Measurements from ENCODE around the gene MAN1C1.
A peak's percentile ranks its signal among the peaks of the same experiment; 100 is the strongest.
"Not testable (repeated sequence)": the region's sequence is repeated elsewhere in the genome, so short reads cannot be mapped to it uniquely, and the experiment has no call there.

Gene MAN1C1

DNA sequence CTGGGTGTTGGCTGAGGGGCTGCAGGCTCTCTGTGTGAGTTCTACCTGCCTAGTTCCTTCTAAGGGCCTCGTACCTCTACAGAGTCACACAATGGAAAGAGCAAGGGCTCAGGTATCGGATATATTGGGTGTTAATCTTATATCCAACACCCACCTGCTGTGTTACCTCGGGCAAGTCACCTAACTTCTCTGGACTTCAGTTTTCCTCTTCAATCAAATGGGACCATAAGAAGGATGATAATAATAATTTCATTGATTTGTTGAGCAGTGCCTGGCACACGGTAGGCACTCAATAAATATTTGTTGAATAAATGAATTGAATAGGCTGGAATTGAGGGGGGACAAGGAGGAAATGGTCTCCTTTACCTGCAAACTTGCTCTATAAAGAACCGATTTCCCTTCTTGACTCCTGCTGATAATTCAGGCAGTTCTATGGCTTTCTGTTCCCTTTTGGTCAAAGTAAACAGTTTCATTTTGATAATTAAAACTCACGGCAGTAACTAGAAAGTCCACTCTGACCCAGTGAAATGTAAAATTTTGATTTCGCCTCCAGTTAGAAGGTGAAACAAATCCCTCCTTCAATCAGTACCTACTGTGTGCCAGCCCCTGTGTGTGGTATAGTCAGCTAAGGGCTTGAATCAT lies 16.5 kb upstream of the MAN1C1 start:
- no peak for TF ChIP-seq MYC (IDR thresholded peaks at IDR 0.05; ENCODE audit: low read depth, low read length)
- TF ChIP-seq, protein P1, sequence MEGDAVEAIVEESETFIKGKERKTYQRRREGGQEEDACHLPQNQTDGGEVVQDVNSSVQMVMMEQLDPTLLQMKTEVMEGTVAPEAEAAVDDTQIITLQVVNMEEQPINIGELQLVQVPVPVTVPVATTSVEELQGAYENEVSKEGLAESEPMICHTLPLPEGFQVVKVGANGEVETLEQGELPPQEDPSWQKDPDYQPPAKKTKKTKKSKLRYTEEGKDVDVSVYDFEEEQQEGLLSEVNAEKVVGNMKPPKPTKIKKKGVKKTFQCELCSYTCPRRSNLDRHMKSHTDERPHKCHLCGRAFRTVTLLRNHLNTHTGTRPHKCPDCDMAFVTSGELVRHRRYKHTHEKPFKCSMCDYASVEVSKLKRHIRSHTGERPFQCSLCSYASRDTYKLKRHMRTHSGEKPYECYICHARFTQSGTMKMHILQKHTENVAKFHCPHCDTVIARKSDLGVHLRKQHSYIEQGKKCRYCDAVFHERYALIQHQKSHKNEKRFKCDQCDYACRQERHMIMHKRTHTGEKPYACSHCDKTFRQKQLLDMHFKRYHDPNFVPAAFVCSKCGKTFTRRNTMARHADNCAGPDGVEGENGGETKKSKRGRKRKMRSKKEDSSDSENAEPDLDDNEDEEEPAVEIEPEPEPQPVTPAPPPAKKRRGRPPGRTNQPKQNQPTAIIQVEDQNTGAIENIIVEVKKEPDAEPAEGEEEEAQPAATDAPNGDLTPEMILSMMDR (IDR thresholded peaks at IDR 0.05; ENCODE audit: low read depth, low read length), result no peak
- no peak for TF ChIP-seq POLR2A (IDR thresholded peaks at IDR 0.05; ENCODE audit: extremely low read depth, insufficient read length)
- TF ChIP-seq, protein P2, sequence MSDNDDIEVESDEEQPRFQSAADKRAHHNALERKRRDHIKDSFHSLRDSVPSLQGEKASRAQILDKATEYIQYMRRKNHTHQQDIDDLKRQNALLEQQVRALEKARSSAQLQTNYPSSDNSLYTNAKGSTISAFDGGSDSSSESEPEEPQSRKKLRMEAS (IDR thresholded peaks at IDR 0.05; ENCODE audit: low read depth, low read length), result no peak
- no peak for DNase-seq (ENCODE audit: low read depth)
- no peak overlapping the region for H3K4me3 ChIP-seq (ENCODE audit: low read depth, low read length)

GRCh38 chr1:25600971-25601699 lies 15.5 kb upstream of the MAN1C1 start:
- not testable (repeated sequence) for DNase-seq (ENCODE audit: low read depth); H3K4me3 ChIP-seq (ENCODE audit: low read depth, low read length)

GRCh38 chr1:25603779-25604538 lies 12.6 kb upstream of the MAN1C1 start:
- DNase-seq (ENCODE audit: low read depth); H3K4me3 ChIP-seq (ENCODE audit: low read depth, low read length): not testable (repeated sequence)

DNA sequence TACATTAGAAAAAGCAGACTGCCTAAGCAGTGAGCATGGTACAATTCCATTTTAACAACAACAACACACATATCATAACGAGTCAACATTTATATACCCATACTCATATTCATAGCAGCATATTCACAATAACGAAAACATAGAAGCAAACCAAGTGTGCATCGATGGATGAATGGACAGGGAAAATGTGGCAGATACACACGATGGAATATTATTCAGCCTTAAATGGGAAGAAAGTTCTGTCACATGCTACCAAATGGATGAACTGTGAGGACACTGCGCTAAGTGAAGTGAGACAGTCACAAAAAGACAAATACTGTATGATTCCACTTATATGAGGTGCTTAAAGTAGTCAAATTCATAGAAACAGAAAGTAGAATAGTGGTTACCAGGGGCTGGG lies 9.5 kb upstream of the MAN1C1 start:
- DNase-seq (ENCODE audit: low read depth), result no peak
- H3K4me3 ChIP-seq (ENCODE audit: low read depth, low read length), result no peak overlapping the region
- TF ChIP-seq, protein P2 (IDR thresholded peaks at IDR 0.05; ENCODE audit: low read depth, low read length), result no peak
- TF ChIP-seq MYC (IDR thresholded peaks at IDR 0.05; ENCODE audit: low read depth, low read length) (no peak), POLR2A (IDR thresholded peaks at IDR 0.05; ENCODE audit: extremely low read depth, insufficient read length) (no peak)
- TF ChIP-seq, protein P1 (IDR thresholded peaks at IDR 0.05; ENCODE audit: low read depth, low read length), result no peak

DNA sequence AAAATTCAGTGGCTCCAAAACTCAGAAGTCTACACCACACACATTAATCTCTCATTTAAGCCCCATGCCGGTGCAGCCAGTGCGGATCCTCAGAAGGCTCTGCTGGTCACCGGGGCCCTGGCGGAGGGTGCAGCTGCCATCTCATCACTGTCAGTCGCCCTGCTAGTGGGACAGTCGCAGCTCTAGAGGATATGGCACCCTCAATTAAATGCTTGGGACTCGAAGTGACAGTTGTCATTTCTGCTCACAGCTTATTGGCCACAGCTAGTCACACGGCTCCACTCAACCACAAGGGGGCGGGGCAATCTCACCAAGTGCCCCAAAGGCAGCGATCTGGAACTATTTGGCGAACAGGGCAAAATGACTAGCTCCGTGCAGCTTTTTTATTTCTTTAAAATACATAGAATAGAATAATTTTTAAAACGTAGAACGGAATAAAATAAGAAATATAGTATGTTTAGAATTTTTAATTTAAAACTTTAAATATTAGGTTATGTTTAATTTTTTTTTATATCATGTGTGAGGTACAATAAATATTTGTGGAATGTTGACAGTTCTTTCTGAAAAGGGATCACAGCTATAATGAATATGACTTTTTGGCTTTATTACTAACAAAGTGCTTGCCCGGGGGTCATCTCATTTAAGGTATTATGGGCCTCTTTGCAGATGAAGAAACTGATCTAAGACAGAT lies 8.0 kb upstream of the MAN1C1 start:
- DNase-seq (ENCODE audit: low read depth), result peak; percentile 89
- TF ChIP-seq, protein P1 (IDR thresholded peaks at IDR 0.05; ENCODE audit: low read depth, low read length), result peak; percentile 27
- TF ChIP-seq POLR2A (IDR thresholded peaks at IDR 0.05; ENCODE audit: extremely low read depth, insufficient read length), result no peak
- TF ChIP-seq, protein P2 (IDR thresholded peaks at IDR 0.05; ENCODE audit: low read depth, low read length), result peak; percentile 74
- H3K4me3 ChIP-seq (ENCODE audit: low read depth, low read length), result no peak overlapping the region

- H3K4me3 ChIP-seq (ENCODE audit: low read depth, low read length), result no peak overlapping the region
- peak; percentile 29 for DNase-seq (ENCODE audit: low read depth)
- TF ChIP-seq, protein P1 (IDR thresholded peaks at IDR 0.05; ENCODE audit: low read depth, low read length), result no peak
Observed at GRCh38 chr1:25609921-25610320, 6.7 kb upstream of the MAN1C1 start.

All from NB4 (cell line).